GM18951 (cell line): Measurements from ENCODE around the gene TBC1D2B.
"Not testable (repeated sequence)": the region's sequence is repeated elsewhere in the genome, so short reads cannot be mapped to it uniquely, and the experiment has no call there.

Experiments
- POLR2A ChIP-seq: IDR thresholded peaks from 4 replicates; pipeline ENCODE4 v1.6.1; 2011; ENCODE audit warnings: mild to moderate bottlenecking; ENCODE audit not compliant: insufficient read length, insufficient read depth; ENCODE audit errors: extremely low read depth
- in situ Hi-C: fragments of 300-500 bp; cut with MboI; formaldehyde crosslinking; loops from one replicate; pipeline ENCODE4 v1.12.0; 2022; ENCODE audit warnings: low sequenced_read_pairs, mixed read lengths, inconsistent platforms; ENCODE audit not compliant: unreplicated experiment

The TBC1D2B gene

DNA sequence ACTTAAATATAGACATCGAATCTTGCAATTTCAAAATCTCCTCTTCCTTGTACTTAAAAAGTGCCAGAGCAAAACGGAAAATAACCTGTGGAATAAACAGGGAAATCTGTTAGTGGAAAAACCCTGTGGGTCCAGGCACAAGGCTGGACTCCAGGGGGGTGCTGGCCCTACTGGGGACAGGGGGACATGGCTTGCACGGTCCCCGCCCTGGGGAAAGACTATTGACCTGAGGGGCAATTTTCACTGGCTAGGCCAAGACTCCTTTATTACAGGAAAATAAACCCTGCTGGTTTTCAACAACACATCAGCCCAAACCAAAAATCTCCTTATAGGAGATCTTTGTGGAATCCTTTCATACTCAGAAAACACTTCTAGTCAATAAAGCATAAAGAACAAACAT is 75.9 kb downstream of the TBC1D2B start:
- no peak for TF ChIP-seq POLR2A
- in situ Hi-C loops, result no loop called here

DNA sequence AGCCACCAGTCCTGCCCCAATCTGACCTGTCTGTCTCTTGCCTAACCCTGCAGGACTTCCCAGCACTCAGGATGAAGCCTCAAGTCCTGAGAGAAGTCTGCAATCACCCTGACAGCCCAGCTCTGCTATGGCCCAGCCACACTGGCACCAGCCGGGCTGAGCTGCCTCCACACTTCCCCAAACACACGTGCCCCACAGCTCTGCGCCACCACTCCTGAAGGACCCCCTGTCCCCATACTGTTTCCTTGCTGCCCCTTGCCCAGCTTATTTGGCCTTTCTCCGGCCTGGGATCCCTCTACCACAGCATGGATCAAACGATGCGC is 76.6 kb downstream of the TBC1D2B start:
- in situ Hi-C loops, result no loop called here
- TF ChIP-seq POLR2A, result no peak

GRCh38 chr15:78000091-78000926 is 77.2 kb downstream of the TBC1D2B start:
- in situ Hi-C loops, result no loop called here
- no peak for TF ChIP-seq POLR2A

DNA sequence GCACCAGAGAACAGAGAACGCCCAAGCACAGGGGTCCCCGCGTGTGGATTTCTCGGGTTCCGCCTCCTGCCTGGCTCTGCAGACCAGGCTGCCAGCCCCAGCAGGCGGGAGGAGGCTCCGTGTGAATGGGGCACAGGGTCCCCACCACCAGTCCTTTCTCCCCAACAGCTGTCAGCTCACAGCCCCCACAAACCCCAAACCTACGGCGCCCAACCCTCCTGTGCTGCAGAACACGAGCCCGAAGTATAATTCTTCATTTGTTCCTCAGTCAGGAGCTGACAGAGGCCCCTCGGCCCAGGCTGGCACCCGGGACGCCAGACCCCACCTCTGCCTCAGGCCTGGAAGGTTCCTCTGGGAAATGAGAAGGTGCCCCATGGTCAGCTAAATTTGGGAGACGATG is 78.0 kb downstream of the TBC1D2B start:
- in situ Hi-C loops, result no loop called here

GRCh38 chr15:77998592-77998991 is 78.9 kb downstream of the TBC1D2B start:
- in situ Hi-C loops, result no loop called here
- no peak for TF ChIP-seq POLR2A

More for the DNA sequence above, 78.0 kb downstream of the TBC1D2B start:
- no peak for TF ChIP-seq POLR2A

DNA sequence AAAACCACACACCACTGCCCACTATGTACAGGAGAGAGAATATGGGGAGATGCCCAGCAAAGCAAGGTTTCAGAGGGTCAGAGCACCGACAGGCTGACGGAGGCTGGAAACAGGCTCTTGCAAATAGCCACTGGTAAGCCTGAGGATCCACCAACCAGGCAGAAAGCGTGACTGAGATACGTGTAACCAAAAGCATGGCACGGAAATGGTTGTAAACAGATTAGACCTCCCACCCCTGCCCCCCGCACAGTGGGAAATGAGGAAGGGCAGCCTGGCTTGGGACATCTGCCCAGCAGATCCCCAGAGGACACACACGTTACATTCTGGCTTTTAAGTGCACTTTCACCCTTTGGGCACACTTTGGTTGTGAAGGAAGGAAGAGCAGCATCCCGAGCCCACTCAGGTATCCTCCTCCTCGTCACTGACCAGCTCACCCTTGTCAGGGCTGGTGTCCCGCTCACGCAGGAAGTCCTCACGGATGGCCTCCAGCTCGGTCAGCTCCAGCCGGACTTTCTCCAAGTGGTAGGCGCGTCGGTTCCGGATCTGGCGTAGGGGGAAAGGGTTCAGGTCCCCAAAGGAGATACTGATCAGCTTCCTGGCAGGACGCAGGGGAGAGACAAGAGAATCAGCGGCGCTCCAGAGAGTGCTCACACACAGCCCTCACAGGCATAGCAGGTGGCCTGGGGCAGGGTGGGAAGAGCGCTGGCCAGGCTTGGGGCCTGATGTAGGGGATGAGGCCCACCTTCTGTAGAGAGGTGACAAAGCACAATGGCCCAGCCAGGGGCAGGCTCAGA is 79.6 kb downstream of the TBC1D2B start:
- in situ Hi-C loops, result not testable (repeated sequence)

DNA sequence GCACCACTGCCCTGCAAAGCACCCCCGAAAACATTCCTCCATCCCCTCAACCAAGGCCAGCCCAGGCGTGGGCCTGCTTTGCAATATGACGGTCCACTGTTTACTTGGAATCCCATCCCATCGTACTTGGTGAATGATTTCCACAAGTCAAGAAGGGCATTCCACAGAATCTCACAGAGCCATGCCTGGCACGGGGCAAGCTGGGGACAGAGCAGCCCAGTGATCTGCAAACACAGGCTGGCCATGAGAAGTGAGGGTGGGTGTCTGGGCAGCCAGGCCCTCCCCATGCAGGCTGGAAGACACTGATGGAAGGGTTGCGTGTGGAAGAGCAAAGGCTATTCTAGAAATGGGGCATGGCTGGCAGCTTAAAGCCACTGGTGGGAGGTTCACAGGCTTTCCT is 80.3 kb downstream of the TBC1D2B start:
- in situ Hi-C loops, result not testable (repeated sequence)

DNA sequence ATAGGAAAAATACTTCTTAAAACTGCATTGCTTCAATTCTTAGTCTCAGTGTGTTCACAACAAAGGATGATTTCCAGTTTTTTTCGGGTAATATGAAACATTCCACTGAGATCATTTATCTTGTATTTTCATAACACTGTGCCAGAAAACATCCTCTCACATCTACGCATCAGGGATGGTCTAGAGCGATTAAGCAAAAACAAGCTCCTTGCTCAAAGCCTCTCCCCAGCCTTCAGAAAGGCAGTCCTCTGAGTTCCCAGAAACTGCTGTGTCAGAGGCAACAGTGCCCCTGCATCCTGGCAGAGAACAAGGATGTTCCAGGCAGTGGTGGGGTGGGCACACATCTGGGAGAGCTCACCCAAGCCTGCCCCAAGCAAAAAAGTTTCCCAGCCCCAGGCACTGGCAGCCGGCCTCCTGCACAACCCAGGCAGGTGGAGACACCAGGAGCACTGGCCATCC is 80.8 kb downstream of the TBC1D2B start:
- in situ Hi-C loops, result not testable (repeated sequence)

- in situ Hi-C loops, result not testable (repeated sequence)
These were observed 81.3 kb downstream of the TBC1D2B start for GRCh38 chr15:77996226-77996625.

- in situ Hi-C loops, result not testable (repeated sequence)
These were observed 82.0 kb downstream of the TBC1D2B start for GRCh38 chr15:77995537-77995918.

DNA sequence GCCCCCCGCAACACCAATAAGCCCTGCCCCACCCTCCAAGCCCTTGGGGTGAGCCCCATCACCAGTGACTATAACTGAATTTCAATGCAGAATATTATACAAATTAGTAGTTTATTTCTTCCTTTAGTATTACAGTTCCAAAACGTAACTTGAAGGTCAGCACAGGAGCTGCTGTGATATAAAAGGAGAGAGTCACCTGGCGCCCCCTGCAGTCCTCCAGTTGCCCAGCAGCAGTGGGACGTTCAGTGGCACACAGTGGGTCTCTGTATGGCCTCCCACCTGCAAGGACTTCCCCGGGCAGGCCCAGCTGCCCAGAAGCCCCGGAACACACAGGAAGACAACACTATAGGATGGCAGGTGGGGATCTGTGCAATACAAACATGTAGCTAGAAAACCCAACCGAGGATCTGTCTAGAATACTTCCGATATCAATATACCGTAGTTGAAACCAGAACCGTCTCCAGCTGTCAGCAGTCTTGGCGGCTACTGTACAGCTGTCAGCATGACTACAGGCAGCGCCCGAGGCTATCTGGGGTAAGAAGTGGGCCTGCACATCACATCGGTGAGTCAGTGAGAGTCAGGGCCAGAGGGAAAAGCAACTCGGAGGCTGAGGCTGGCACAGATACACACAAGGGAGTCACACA is 82.5 kb downstream of the TBC1D2B start:
- in situ Hi-C loops, result loop anchor here (5.0 kb wide), 1 partner anchor 767 kb away; no protein-coding TSS in a partner anchor

DNA sequence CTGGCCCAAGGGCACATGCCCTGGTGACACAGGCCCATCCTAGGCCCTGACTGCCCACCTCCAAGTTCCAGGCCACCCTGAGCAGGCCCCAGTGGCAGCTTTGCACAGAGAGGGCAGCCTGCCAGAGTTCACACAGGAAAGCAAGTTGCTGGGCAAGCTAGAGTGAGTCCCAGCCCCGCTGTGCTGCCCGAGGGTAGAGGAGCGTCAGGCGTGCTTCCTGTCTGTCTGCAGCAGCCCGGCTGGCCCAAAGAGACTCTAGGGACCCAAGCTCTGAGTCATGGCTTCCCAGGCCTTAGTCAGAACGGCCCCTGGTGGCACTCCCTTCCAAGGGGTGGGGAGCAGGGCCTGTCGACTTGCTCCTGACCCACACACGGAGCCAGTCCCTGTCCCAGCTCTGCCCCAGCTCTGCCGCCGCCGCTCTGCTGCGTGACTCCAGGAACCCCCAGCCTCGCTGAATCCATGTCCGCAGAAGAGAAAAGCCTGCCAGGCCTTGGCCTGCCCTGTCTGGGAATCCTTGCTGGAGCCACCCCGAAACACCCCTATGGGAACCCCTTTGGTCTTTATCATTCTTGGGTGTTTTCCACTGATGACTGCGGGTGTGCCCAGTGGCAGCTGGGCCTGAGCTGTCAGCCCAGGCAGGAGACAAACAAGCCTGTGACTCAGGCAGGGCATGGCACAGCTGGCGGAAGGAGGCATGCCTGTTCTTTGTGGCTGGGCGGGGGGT is 83.4 kb downstream of the TBC1D2B start:
- in situ Hi-C loops, result loop anchor here (5.0 kb wide), 1 partner anchor 768 kb away; no protein-coding TSS in a partner anchor

DNA sequence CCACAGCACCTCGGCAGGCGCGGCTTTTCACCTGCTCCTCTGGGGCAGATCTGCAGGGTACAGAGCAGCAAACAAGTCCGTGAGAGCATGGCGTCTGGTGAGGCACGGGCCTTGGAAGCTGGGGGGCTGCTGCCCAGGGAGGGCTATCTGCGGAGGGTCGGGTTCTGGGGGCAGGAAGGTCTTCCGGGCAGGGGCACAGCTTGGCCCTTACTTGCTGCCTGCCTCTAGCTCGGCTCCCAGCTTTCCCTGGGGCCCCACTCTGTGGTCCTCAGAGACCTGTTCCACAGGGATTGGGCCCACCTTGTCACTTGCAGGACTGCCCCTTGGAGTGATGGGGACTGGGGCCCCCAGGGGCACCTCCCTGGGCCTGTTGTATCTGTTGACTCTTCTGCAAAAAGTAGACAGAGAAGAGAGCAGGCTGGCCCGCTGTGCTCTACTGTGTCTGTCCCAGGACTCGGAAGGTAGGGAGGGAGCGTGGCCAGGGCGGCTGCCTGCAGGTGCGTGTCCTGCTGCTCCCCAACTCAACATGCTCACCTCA is 84.1 kb downstream of the TBC1D2B start:
- TF ChIP-seq POLR2A, result no peak
- in situ Hi-C loops, result loop anchor here (5.0 kb wide), 1 partner anchor 769 kb away; no protein-coding TSS in a partner anchor
